ENCODE results near the gene TSSK2.

The TSSK2 gene

GRCh38 chr22:19173047-19174035 is 42.2 kb downstream of the TSSK2 start:
- H3K4me2 ChIP-seq (ENCODE audit: low read length), result peak overlapping the region; percentile 99
- H3K4me3 ChIP-seq (ENCODE audit: low read length), result peak overlapping the region; percentile 94
- peak overlapping the region; percentile 99 for H3K9ac ChIP-seq (ENCODE audit: low read length)
- no peak overlapping the region for H2AFZ ChIP-seq (ENCODE audit: low read depth, low read length)
- H4K20me1 ChIP-seq (ENCODE audit: insufficient read depth, low read length), result peaks cover 15% of the 10 kb centered on the region; the same call in 1 of the 2 replicates
- H3K9me3 ChIP-seq (ENCODE audit: insufficient read depth, low read length), result no peaks in the 10 kb centered on the region
- H3K36me3 ChIP-seq (replicated peaks; ENCODE audit: low read depth, low read length), result peaks cover 7% of the 10 kb centered on the region
- H3K79me2 ChIP-seq (ENCODE audit: low read length), result peaks cover 69% of the 10 kb centered on the region
- peaks cover 43% of the 10 kb centered on the region for H3K4me1 ChIP-seq (ENCODE audit: low read length)
- H3K27me3 ChIP-seq (ENCODE audit: low read depth, low read length), result no peaks in the 10 kb centered on the region
- H3K27ac ChIP-seq (ENCODE audit: low read length), result peak overlapping the region; percentile 40; the same call in 1 of the 2 replicates
- TF ChIP-seq EZH2phosphoT487 (IDR thresholded peaks at IDR 0.05; ENCODE audit: low read depth), result no peak
- TF ChIP-seq, protein P1, sequence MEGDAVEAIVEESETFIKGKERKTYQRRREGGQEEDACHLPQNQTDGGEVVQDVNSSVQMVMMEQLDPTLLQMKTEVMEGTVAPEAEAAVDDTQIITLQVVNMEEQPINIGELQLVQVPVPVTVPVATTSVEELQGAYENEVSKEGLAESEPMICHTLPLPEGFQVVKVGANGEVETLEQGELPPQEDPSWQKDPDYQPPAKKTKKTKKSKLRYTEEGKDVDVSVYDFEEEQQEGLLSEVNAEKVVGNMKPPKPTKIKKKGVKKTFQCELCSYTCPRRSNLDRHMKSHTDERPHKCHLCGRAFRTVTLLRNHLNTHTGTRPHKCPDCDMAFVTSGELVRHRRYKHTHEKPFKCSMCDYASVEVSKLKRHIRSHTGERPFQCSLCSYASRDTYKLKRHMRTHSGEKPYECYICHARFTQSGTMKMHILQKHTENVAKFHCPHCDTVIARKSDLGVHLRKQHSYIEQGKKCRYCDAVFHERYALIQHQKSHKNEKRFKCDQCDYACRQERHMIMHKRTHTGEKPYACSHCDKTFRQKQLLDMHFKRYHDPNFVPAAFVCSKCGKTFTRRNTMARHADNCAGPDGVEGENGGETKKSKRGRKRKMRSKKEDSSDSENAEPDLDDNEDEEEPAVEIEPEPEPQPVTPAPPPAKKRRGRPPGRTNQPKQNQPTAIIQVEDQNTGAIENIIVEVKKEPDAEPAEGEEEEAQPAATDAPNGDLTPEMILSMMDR (IDR thresholded peaks at IDR 0.05; ENCODE audit: low read depth, low read length), result no peak

DNA sequence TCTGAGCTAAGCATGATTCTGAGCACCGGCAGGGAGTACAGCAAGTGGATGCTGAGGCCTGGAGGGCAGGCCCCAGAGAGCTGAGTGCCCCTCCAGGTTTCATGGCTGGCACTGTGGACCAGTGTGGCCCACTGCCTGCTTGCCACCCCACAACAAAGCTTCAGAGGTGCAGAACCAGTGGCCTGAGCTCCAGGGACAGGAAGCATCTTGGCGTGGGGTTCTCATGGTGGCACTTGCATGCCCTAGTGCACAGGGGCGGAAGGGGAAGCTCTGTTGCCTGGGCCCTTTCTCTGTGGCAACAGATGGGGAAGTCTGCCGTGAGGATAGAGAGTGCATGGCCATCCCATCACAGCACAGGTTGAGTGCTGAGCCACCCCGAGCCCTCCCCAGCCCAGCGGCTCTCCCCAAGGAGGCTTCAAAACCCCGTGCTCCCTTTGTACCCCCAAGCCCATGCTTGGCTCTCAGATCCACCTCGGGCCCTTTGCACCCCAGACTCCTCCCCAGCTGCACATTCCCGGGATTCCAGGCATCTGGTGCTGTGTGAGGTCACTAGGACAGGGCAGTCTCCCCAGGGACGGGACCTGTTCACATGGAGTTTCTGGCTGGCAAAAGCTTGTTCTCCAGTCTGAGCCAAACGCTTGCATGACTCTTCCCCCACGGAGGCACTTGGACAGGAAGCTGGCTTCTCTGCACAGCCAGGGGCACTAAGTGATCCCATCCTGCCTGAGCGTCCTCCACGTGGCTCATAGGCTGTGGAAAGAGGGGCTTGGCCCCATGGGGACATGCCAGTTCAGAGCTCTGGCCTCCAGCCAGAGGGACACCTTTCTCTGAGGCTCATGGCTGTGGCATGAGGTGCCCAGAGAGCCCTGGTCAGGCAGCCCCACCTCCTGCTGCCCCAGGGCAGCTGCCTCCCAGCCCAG is 43.3 kb downstream of the TSSK2 start:
- peaks cover 43% of the 10 kb centered on the region for H3K4me1 ChIP-seq (ENCODE audit: low read length)
- peak overlapping the region; percentile 99 for H3K4me2 ChIP-seq (ENCODE audit: low read length)
- H3K4me3 ChIP-seq (ENCODE audit: low read length), result peak overlapping the region; percentile 94
- H3K27ac ChIP-seq (ENCODE audit: low read length), result peak overlapping the region; percentile 40
- H3K79me2 ChIP-seq (ENCODE audit: low read length), result peaks cover 69% of the 10 kb centered on the region
- H2AFZ ChIP-seq (ENCODE audit: low read depth, low read length), result no peak overlapping the region
- peaks cover 15% of the 10 kb centered on the region; the same call in 1 of the 2 replicates for H4K20me1 ChIP-seq (ENCODE audit: insufficient read depth, low read length)
- no peaks in the 10 kb centered on the region for H3K9me3 ChIP-seq (ENCODE audit: insufficient read depth, low read length)
- H3K27me3 ChIP-seq (ENCODE audit: low read depth, low read length), result no peaks in the 10 kb centered on the region
- peak overlapping the region; percentile 36; the same call in 1 of the 2 replicates for H3K9ac ChIP-seq (ENCODE audit: low read length)
- TF ChIP-seq, protein P1 (IDR thresholded peaks at IDR 0.05; ENCODE audit: low read depth, low read length), result no peak
- no peak for TF ChIP-seq EZH2phosphoT487 (IDR thresholded peaks at IDR 0.05; ENCODE audit: low read depth)
- H3K36me3 ChIP-seq (replicated peaks; ENCODE audit: low read depth, low read length), result peaks cover 7% of the 10 kb centered on the region

DNA sequence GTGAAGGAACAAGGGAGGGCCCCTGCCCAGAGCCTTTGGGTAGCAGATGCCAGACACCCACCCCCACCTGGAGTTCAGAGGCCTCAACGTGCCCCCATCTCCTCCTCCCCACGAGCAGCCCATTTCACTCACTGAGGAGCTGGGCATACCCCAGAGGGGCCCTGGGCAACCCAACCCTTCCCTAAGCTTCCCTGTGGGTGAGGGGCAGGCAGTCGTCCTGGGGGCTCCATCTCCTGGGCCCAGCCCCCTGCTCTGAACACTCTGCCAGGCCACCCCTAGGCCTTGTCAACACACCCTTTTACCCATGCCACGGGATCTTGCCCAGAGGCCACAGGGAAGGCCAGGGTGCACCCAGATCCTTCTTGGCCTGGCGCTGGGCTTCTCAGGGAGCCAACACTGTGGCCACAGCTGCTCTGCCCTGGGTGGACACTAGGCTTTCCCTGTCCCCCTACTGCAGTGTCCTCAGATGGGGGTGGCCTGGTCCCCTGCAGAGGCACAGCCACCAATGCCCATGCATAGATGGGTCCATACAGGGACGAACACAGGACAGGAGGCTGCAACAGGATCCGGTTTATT is 44.0 kb downstream of the TSSK2 start:
- H3K4me1 ChIP-seq (ENCODE audit: low read length), result peaks cover 49% of the 10 kb centered on the region
- no peak overlapping the region; the same call in 1 of the 2 replicates for H3K27ac ChIP-seq (ENCODE audit: low read length)
- H3K9me3 ChIP-seq (ENCODE audit: insufficient read depth, low read length), result no peaks in the 10 kb centered on the region
- peaks cover 15% of the 10 kb centered on the region; the same call in 1 of the 2 replicates for H4K20me1 ChIP-seq (ENCODE audit: insufficient read depth, low read length)
- H3K36me3 ChIP-seq (replicated peaks; ENCODE audit: low read depth, low read length), result peaks cover 7% of the 10 kb centered on the region
- H3K4me2 ChIP-seq (ENCODE audit: low read length), result peak overlapping the region; percentile 99; the same call in 1 of the 2 replicates
- H3K79me2 ChIP-seq (ENCODE audit: low read length), result peaks cover 69% of the 10 kb centered on the region
- no peaks in the 10 kb centered on the region for H3K27me3 ChIP-seq (ENCODE audit: low read depth, low read length)
- H2AFZ ChIP-seq (ENCODE audit: low read depth, low read length), result no peak overlapping the region
- H3K9ac ChIP-seq (ENCODE audit: low read length), result no peak overlapping the region
- TF ChIP-seq EZH2phosphoT487 (IDR thresholded peaks at IDR 0.05; ENCODE audit: low read depth), result no peak
- TF ChIP-seq, protein P1 (IDR thresholded peaks at IDR 0.05; ENCODE audit: low read depth, low read length), result no peak
- no peak overlapping the region for H3K4me3 ChIP-seq (ENCODE audit: low read length)
